H1 (cell line): Measurements from ENCODE around the gene TRAF3.

Experiments used
- CHD2 ChIP-seq: IDR thresholded peaks from 2 replicates; pipeline ENCODE4 v1.6.1; 2012; ENCODE audit warnings: low read length, improper control_type of control experiment
- CTCF ChIP-seq, 3 experiments: IDR thresholded peaks; 1 replicate in 2 of 3; 2 replicates in 1 of 3; pipeline versions ENCODE4 v1.5.1 to v1.6.1; 2011; ENCODE audit warnings: low read length in 3 of 3, mild to moderate bottlenecking in 3 of 3, inconsistent platforms in 2 of 3, low read depth in 1 of 3, moderate library complexity in 1 of 3; ENCODE audit not compliant: insufficient read depth in 1 of 3; ENCODE audit errors: control extremely low read depth in 1 of 3
- HDAC2 ChIP-seq, 2 experiments: fragments of 300-600 bp in 1 of 2; sonication (generic) in 1 of 2; IDR thresholded peaks; 2 replicates each; pipeline ENCODE4 v1.6.1; 2011 to 2012; ENCODE audit warnings: low read depth in 2 of 2, low read length in 2 of 2, mild to moderate bottlenecking in 2 of 2, moderate library complexity in 2 of 2, borderline replicate concordance in 1 of 2, inconsistent platforms in 1 of 2
- SAP30 ChIP-seq: fragments of 300-600 bp; sonication (generic); IDR thresholded peaks from 2 replicates; pipeline ENCODE4 v1.7.1; 2012; ENCODE audit warnings: low read length, moderate library complexity, mild to moderate bottlenecking, inconsistent platforms; ENCODE audit not compliant: insufficient read depth, insufficient replicate concordance
- SIN3A ChIP-seq, 2 experiments: IDR thresholded peaks in 1 of 2; conservative IDR thresholded peaks in 1 of 2; 2 replicates each; pipeline ENCODE4 v1.6.1; 2011 to 2012; ENCODE audit warnings: low read length in 2 of 2, improper control_type of control experiment in 1 of 2, low read depth in 1 of 2, mild to moderate bottlenecking in 1 of 2
- SP1 ChIP-seq: IDR thresholded peaks from 2 replicates; pipeline ENCODE4 v1.6.1; 2011; ENCODE audit warnings: low read depth, low read length
- YY1 ChIP-seq: IDR thresholded peaks from 2 replicates; pipeline ENCODE4 v1.6.1; 2011; ENCODE audit warnings: low read depth, mild to moderate bottlenecking, low read length

DNA sequence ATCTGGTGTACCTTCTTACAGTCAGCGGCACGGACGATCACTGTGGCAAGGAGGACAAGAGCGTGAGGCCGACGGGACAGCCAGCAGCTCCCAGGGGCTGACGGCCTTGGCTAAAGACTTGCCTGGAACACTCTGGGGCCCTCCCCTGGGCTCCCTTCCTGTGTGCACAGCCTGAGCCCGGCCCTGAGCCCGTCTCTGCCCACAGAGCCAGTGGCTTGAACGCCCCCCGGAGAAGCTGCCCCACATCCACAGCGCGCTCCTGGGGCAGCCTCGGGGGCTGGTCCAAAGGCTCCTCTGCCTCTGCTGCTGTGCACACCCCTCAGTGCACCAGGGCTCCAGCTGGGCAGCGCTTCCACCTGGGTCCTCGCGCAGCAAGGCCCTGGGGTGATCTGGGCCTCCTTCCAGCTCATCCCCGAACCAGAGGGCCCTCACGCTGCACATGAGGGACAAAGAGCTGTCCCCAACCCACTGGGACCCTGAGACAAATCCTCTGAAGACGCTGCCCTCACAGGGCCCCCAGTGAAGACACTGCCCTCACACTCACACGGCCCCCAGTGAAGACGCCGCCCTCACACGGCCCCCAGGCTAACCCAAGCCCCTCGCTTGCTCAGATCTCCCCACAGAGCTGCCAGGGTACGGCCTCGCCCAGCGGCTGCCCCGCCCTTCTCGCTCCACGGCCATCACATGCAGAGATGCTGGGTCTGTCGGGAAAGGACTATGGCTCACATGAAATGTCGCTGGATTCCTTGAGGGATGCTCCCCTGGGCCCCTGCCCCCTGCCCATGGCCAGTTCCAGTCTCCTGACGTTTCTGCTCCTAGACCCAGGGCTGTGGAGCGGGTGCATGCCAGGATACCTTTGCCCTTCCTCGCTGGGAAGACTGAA is 167.4 kb downstream of the TRAF3 start:
- TF ChIP-seq YY1 = no peak
- TF ChIP-seq CTCF (IDR thresholded peaks at IDR 0.05; ENCODE audit: control extremely low read depth in 1 of 3, insufficient read depth in 1 of 3, low read depth in 1 of 3, low read length in 3 of 3) = no peak
- TF ChIP-seq SIN3A (conservative IDR thresholded peaks at IDR 0.05 in 1 of 2, IDR thresholded peaks at IDR 0.05 in 1 of 2; ENCODE audit: low read depth in 1 of 2, low read length in 2 of 2) = no peak
- no peak for TF ChIP-seq SAP30
- TF ChIP-seq SP1 = no peak
- no peak for TF ChIP-seq HDAC2 (IDR thresholded peaks at IDR 0.05; ENCODE audit: borderline replicate concordance in 1 of 2, low read depth in 2 of 2, low read length in 2 of 2)
- no peak for TF ChIP-seq CHD2
